Subcutaneous adipose tissue (tissue), 4 donors: Measurements from ENCODE around the gene CYB5R3. TPM values are rescaled to one million over a fixed set of nuclear protein-coding genes. Genes with fewer than 3 reads are reported as not detected.

Experiments used
- CTCF ChIP-seq: fragments of 450-650 bp; IDR thresholded peaks from one replicate; pipeline ENCODE4 v1.5.1; 2016; ENCODE audit warnings: low read depth, mild to moderate bottlenecking, control low read depth, antibody characterized with exemption, moderate library complexity
- total RNA-seq, 4 donors: library from RNA; depleted of rRNA; stranded (reverse); fragments of >200 nt; gene quantifications; one replicate each; pipeline ENCODE4 v1.1.0, GENCODE V29; 2016

CYB5R3 gene
- 100 to 1,000 TPM; 131 to 381 (median 222) TPM for total RNA-seq

- no peak for TF ChIP-seq CTCF
Observed at GRCh38 chr22:42649246-42650099, at the start of gene CYB5R3. CYB5R3 (minus strand) TSS chr22:42649392; CDS start chr22:42649315, 77 bp downstream.

GRCh38 chr22:42697542-42698013 lies 48.4 kb upstream of the CYB5R3 start:
- TF ChIP-seq CTCF = no peak

- no peak for TF ChIP-seq CTCF
Observed at GRCh38 chr22:42696331-42696967, 47.3 kb upstream of the CYB5R3 start.

GRCh38 chr22:42695294-42695693 lies 46.1 kb upstream of the CYB5R3 start:
- no peak for TF ChIP-seq CTCF

- no peak for TF ChIP-seq CTCF
Observed at GRCh38 chr22:42693763-42694683, 44.8 kb upstream of the CYB5R3 start.

GRCh38 chr22:42693055-42693762 lies 44.0 kb upstream of the CYB5R3 start:
- no peak for TF ChIP-seq CTCF
